GM19324 (cell line): ENCODE results near the gene NTNG1.
"Not testable (repeated sequence)": the region's sequence is repeated elsewhere in the genome, so short reads cannot be mapped to it uniquely, and the experiment has no call there.

Source experiments
- ATAC-seq: cut with Tn5 transposase; IDR thresholded peaks from one replicate; pipeline ENCODE4 v1.9.1; 2021; ENCODE audit warnings: mild to moderate bottlenecking, moderate library complexity; ENCODE audit not compliant: unreplicated experiment, low FRiP score

The NTNG1 gene

DNA sequence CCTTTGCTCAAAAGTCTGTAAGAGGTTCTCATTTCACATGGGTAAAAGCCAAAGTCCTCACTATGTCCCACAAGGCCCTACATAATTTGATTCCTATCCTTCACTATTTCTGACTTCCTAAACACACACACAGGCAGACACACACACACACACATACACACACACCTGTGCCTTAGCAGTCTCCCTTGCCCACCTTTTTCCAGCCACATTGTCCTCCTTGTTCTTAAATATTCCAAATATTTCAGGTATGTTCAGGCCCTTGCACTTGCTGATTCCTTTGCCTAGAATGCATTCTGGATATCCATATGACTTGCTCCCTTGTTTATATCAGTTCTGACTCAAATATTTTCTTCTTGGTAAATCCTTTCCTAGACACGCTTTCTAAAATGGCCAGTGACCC, 54.6 kb downstream of the NTNG1 start:
- no peak for ATAC-seq

DNA sequence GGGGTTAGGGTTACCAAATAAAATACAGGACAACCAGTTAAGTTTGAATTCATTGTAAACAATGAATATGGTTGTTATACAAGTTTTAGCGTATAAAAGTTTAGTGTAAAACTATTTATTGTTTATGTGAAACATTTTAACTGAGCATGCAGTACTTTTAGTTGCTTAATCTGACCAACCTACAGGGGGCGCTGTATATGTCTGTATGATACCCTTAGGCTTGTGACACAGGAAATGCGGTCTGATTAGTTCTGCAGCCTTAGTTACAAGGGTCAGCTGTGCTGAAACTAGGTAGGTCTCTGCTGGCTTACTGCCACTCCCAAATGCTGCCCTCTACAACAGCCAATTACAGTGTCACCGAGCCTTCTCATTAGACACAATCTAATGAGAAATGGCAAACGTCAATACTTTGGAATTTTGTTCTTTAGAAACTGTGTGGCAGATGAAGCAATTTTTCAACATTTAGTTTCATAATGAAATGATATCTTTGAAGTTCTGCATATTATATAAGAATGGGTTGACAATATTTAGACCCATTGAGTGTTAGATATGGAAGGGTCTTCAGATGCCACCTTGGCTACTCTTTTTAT, 56.2 kb downstream of the NTNG1 start:
- ATAC-seq, result peak; percentile 89

DNA sequence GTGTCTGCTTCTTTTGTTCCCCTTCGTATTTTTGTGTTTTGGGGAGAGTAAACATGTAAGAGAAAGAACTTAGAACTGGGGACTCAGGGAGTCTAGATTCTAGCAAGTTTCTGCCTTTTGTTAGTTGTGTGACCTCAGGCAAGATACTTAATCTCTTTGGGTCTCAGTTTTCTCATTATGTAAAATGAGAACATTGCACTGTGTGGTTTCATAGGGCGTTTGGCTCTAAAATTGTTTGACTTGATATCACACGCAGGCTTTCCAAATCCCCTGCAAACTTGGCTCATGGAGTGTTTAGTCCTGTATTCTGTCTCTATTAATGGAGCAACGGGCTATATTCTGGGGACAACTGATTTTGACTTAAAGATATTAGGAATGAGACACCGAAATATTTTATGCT, 57.7 kb downstream of the NTNG1 start:
- ATAC-seq, result no peak

DNA sequence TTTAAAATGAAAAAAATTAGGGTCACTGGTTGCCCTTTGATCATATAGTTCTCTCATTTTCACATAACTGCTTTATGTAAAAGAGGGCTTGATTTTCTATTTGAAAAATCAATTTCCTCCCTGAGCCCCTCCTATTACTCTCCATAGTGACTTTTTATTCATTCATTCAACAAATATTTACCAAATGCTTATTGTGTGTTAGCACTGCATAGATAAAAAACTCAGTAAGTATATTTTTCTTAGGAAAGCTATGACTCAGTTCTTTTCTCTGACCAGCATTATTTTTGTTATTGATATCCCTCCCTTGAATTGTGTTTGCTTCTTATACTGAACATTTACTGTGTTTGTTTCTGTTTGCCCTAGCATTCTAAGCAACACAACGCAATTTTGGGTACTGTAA, 59.8 kb downstream of the NTNG1 start:
- no peak for ATAC-seq

DNA sequence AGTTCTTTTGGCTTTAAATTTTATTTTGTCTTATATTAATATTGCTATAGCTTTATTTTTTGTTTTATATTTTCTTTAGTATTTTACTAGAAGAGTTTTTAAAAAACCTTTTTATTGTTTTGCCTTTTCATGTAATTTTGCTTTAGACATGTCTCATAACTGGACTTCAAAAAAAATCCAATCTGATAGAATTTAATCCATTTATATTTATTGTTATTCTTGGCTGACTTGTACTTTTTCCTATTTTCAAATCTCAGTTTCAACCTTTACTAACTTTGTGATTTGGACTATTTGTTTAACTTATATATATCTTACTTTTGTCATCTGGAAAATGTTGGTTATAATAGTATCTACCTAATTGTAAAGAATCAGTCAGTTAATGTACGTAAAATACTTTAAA, 61.2 kb downstream of the NTNG1 start:
- ATAC-seq, result no peak

DNA sequence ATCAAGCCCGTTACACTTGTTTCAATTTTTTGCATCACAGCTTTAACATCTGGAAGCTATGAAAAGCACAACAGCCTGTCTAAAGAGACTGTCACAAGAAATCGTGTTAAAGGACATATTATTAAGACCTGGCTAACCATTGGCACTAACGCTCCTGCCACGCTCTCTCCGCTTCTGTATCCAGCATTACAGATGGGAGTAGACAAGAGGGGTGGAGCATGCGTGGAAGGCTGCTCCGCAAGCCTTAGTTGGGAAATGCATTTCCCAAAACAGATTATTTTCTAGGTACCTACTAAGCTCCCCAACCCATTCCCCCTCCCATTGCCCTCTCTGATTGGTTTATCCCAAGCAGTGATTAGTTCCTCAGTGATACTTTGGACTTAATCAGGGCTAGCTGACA, 72.4 kb downstream of the NTNG1 start:
- ATAC-seq, result no peak

DNA sequence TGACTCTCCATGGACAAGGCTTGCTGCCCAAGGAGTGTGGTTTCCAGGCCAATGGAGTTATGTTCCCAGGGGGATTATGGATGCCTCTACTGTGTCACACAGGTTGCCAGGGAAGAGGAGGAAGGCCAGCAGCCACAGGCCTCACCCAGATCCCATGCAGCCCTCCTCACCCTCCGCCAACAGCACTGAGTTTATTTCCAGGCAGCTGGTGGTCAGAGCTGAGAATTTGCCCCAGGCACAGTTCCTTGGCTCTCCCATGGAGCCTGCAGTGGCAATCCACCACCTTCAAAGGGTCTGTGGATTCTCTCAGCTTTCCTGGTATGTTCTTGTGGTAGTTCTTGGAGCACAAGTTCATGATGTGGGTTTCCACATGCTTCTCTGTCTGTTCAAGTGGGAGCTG, 79.2 kb downstream of the NTNG1 start:
- no peak for ATAC-seq

DNA sequence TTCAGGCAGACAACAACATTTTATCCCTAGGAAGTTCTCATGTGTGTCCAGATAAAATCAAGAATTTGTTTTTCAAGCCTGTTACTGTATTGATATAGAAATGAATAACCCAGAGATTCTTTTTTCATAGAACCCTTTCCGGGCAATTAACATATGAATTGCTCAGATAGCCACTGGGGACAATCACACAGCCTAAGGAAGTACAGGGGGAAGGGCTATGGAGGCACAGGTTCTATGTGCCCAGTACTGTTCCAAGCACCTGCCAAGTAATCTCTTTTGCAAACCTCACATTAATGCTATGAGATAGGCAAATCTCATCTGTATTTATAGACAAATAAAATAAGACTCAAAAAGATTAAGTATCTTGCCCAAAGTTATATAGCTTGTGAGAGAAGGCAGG, 84.9 kb downstream of the NTNG1 start:
- no peak for ATAC-seq

DNA sequence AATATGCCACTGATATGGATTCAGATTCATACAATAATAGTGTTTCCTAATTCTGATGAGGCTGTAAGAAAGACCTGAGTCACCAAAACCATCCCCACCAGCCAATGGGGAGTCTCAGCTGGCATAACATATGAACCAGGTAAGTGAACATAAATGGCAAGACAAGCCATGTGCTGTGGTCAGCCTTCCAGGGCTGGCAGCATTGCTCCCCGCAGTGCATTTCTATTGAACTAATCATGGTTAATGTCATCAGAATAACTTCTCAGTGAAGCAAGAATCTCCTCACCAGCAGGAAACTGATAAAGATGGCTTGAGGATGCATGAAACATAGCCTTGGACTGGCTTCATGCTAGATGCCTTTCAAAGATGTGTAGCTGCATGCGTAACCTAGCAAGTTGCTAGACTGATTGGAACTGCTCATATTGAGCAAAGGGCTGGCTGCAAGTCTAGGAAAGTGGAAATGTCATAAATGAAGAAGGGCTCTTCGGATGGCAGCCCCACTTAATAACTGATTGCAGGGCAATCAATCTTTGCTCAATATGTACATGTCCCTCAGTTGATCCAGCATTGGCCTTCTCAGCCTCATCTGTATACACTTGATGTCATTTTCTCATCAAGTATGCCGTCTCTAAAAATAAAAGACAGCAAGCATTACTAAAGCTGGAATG, 88.0 kb downstream of the NTNG1 start:
- no peak for ATAC-seq

DNA sequence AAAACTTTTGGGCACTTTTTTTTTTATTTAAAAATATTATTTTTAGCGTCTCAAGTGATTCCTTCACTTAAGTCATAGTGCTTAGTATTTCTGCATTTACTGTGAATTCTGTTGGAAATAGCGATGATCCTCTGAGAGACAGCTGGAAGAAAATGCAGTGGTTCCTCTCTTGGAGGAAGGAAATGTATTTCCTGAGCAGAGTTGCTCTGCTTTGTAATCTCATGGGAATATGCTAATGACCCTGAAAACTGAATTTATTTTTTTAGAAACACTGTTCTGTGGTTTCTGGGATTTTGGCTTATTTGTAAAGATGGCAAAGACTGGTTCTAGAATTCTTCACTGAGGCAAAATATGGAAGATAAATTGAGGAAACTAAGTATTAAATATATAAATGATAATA, 88.9 kb downstream of the NTNG1 start:
- ATAC-seq, result no peak

DNA sequence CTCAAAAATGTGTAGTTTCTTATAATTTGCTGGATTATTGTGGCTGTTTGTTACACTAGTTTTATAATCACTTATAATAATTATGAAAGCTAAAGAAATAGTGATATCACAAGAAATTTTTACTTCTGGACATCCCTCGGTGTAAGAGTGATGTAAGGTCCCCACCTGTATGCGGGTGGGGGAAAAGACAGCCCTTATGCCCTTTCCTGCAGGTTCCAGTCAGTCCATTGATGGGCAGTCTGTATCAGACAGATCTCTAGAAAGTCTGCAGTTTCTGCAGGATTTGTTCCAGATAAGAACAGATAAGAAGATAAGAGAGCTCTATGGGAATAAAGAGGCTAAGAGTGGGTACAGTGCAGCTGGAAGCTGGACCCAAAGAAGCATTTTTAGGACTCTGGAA, 89.3 kb downstream of the NTNG1 start:
- no peak for ATAC-seq

DNA sequence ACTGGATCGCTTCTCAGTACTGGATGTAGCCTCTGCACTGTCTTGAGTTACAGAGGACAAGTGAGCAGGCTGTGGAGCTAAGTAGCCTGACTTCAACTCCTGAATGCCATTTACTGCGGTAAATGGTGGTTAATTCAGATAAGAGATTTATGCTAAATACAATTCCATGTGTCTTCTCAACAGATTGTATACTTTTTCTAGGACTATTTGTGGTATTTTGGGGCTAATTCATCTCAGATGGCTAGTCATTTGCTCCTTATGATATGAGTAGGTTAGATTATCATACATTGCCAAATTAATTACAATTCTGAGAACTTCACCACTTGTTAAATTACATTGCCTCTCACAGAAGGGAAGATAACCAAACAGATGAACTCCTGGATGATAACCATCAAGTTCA, 90.5 kb downstream of the NTNG1 start:
- ATAC-seq, result no peak

DNA sequence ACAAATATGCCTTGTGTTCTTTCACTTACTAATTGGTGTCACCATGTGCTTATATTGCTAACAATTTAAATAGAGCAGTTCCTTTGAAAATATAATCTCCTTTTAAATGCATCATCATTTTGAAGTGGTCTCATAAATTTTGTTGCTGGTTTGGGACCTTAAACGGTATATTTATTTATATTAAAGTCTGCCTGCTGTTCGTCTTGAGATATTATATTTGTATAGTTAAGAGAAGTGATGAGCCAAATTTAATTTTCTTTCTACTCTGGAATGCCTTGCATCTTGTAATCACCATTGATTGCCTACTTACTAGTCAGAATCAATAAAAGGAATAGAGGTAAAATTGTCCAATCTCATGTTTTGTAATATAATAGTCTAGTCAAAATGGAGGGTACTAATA, 91.6 kb downstream of the NTNG1 start:
- ATAC-seq, result no peak

DNA sequence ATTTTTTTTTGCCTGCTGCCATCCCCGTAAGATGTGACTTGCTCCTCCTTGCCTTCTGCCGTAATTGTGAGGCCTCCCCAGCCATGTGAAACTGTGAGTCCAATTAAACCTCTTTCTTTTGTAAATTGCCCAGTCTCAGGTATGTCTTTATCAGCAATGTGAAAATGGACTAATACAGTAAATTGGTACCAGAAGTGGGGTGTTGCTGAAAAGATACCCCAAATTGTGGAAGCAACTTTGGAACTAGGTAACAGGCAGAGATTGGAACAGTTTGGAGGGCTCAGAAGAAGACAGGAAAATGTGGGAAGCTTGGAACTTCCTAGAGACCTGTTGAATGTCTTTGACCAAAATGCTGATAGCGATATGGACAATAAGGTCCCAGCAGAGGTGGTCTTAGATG, 95.9 kb downstream of the NTNG1 start:
- ATAC-seq, result not testable (repeated sequence)

DNA sequence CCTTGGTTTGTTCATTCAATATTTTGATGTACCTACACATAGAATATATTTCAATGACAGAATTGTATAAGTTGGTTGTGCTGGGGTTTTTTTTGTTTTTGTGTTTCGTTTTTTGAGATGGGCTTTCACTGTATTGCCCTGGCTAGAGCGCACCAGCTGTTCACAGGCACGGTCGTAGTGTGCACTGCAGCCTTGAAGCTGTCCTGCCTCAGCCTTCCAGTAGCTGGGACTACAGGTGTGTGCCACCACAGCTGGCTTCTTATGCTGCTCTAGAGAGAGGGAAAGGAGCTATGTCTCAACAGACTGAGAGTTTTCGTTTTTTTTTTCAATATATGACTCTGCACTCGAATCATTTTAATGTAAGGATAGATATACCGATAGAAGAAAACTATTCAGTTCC, 102.6 kb downstream of the NTNG1 start:
- no peak for ATAC-seq

DNA sequence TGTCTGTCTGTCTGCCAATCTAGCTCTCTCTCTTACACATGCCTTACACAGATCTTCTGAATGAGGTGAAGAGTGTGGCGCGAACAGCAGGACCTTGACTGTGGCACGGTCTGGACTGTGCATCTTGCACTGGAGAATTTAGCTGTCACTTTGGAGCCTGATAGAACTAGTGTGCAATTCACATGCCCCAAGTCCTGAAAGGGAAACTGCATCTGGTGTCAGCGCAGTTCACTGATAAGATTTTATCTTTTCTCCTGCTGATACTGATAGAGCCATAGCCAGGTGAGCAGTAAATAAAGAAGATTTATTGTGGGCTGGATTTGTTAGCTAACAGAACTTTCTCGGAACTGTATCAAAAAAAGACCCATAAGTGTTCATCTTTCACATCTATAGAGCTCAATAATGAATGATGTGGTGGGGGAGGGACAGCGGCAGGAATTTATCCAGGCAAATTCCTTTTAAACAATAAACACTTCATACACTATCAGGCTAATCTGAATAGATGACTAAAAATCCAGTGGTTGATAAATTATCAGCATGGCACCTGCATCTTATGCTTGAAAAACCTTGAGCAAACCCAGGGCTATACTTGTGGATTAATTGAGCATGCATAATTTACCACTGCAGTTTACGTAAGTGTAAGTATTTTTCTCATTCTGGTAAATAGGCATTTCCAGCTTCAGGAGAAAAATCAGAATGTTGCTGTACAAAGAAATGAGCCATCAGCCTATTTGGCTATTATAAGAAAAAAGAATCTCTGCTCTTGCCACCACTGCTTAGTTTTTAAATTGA, 104.1 kb downstream of the NTNG1 start:
- ATAC-seq, result no peak

DNA sequence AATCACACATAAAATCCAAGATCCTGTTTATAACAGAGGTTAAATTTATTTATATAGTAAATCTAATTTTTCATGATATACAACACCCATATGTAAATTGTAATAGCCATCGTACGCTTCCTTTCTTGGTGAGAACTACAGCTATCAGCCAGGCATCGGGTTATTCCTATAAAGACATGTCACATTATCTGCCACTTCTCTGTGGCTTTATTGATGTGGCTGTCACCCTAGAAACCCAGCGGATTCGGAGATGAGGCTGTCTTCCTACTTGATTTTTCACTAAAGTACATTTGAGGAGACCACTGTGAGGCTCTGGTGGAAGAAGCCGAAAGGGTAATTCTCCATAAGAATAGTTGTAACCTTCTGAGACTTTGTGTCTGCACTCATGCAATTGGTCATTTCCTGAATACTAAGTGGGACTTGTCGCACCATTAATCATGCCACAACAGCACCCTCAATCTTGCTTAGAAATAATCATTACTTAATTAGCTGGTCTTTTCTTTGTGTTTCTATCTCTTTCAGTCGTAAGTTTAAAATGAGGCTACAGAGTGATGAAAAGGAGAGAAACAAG, 106.0 kb downstream of the NTNG1 start:
- no peak for ATAC-seq

DNA sequence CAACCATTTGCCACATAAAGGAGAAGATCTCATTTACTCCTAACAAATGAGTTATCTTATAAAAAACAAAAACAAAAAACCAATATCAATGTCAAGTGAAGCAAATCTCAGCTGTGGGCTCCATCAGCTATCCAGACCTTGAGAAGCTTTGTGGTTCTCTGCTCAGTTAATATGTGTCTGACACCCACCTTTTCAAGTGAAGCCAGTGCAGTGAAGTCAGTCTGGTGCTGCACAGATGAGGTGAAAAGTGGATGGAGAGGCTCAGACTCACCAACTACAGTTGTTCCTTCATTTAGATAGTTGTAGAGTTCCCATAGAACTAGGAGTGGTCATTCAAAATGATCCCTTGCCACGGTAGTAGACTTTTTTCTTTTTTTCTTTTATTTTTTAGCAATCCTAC, 106.8 kb downstream of the NTNG1 start:
- no peak for ATAC-seq

DNA sequence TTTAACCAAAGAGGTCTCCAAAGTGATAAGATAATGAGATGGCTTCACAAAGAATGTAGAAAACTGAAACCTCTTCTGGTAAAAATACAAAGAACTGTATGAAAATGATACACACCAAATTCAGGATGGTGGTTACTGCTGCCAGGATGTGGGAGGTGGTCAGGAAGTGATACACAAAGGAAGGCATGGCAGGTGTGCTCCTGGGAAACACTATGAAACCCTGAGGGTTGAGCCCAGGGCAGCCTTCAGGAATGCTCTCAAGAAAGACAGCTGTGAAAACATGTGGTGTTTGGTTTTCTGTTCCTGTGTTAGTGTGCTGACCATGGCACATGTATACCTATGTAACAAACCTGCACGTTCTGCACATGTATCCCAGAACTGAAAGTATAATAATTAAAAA, 109.3 kb downstream of the NTNG1 start:
- no peak for ATAC-seq

DNA sequence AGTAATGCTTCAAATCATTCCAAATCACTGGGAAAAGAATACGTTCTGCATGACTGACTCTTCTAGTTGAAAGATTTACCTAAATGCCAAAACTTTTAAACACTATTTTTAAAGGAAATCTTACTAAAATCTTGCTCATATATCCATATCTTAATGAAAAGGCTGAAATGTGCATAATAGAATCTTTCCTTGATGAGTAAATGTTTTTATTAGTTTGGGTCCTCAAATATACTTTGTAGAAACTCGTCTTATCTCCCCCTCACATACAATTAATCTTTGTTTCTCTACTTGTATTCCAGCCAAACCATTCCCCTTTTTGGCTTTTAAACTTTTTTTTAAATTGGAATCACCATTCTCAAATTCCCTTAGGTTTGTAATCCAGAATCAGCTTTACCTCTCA, 110.2 kb downstream of the NTNG1 start:
- ATAC-seq, result no peak

DNA sequence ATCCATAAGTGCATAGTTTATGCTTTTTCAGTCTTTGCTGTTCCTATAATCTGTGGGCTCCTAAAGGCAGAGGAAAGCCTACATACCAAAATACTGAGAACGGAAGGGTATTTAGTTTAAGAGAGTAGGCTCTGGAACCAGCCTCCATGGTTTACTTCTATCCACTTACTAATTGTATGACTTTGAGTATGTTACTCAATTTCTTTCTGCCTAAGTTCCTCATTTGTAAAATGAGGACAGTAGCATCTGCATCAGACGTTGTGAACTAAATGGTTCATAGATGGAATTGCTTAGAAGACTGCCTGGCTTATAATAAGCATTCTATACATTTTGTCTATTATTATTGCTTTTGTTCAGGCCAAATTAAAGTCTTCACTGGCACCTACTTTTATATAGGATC, 111.0 kb downstream of the NTNG1 start:
- ATAC-seq, result no peak

DNA sequence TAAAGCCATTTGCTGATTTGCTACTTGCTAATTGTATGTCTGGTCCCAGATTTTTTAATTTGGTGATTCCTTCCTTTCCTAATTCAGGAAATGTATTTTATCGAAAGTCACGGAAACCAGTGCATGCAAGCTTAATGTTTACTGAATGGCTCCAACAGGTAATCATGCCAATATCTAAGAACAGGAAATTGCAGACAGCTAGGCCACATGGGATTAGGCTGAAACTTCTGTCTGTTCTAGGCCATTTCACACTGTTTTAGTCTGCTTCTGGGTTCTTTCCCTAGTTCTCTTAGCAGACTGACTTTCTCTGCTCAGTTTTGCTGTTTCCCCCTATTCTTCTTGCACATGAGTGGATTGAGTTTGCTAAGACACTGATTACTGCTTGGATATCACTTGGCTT, 111.4 kb downstream of the NTNG1 start:
- no peak for ATAC-seq
